Measurements from ENCODE around the gene ARHGEF10L.

ARHGEF10L gene

GRCh38 chr1:17610713-17611112 is 71.2 kb downstream of the ARHGEF10L start:
- H3K9me2 ChIP-seq (replicated peaks; ENCODE audit: insufficient read depth, low read length), result no peaks in the 10 kb centered on the region
- H3K27ac ChIP-seq (ENCODE audit: low read depth, low read length), result no peak overlapping the region
- H3K79me2 ChIP-seq (ENCODE audit: insufficient read depth, low read length), result no peaks in the 10 kb centered on the region
- H3K9me3 ChIP-seq (ENCODE audit: insufficient read depth, low read length), result no peaks in the 10 kb centered on the region
- no peak overlapping the region for H3K4me3 ChIP-seq (ENCODE audit: insufficient read depth, low read length, poor library complexity, severe bottlenecking)
- H3K36me3 ChIP-seq (ENCODE audit: low read length), result no peaks in the 10 kb centered on the region
- no peak overlapping the region for H3K9ac ChIP-seq (ENCODE audit: low read length)
- no peak overlapping the region for H3K4me2 ChIP-seq (ENCODE audit: low read depth, low read length, poor library complexity, severe bottlenecking)
- TF ChIP-seq EZH2phosphoT487 (conservative IDR thresholded peaks at IDR 0.05; ENCODE audit: low read length) (no peak), CTCF (IDR thresholded peaks at IDR 0.05; ENCODE audit: insufficient read depth, low read length, poor library complexity, severe bottlenecking) (no peak)
- H2AFZ ChIP-seq (ENCODE audit: low read depth, low read length, severe bottlenecking), result no peak overlapping the region
- no peaks in the 10 kb centered on the region for H4K20me1 ChIP-seq (ENCODE audit: low read depth, low read length)
- no peaks in the 10 kb centered on the region for H3F3A ChIP-seq (ENCODE audit: insufficient read depth)
- no peaks in the 10 kb centered on the region for H3K27me3 ChIP-seq (ENCODE audit: low read length)

GRCh38 chr1:17611991-17612390 is 72.5 kb downstream of the ARHGEF10L start:
- H4K20me1 ChIP-seq (ENCODE audit: low read depth, low read length), result no peaks in the 10 kb centered on the region
- H3K4me3 ChIP-seq (ENCODE audit: insufficient read depth, low read length, poor library complexity, severe bottlenecking), result no peak overlapping the region
- no peak overlapping the region for H2AFZ ChIP-seq (ENCODE audit: low read depth, low read length, severe bottlenecking)
- H3K27ac ChIP-seq (ENCODE audit: low read depth, low read length), result no peak overlapping the region
- H3K9me2 ChIP-seq (replicated peaks; ENCODE audit: insufficient read depth, low read length), result no peaks in the 10 kb centered on the region
- no peaks in the 10 kb centered on the region for H3K79me2 ChIP-seq (ENCODE audit: insufficient read depth, low read length)
- no peak overlapping the region for H3K4me2 ChIP-seq (ENCODE audit: low read depth, low read length, poor library complexity, severe bottlenecking)
- no peaks in the 10 kb centered on the region for H3K36me3 ChIP-seq (ENCODE audit: low read length)
- no peaks in the 10 kb centered on the region for H3K27me3 ChIP-seq (ENCODE audit: low read length)
- TF ChIP-seq EZH2phosphoT487 (conservative IDR thresholded peaks at IDR 0.05; ENCODE audit: low read length) (no peak), CTCF (IDR thresholded peaks at IDR 0.05; ENCODE audit: insufficient read depth, low read length, poor library complexity, severe bottlenecking) (no peak)
- no peaks in the 10 kb centered on the region for H3F3A ChIP-seq (ENCODE audit: insufficient read depth)
- H3K9me3 ChIP-seq (ENCODE audit: insufficient read depth, low read length), result no peaks in the 10 kb centered on the region
- H3K9ac ChIP-seq (ENCODE audit: low read length), result no peak overlapping the region

GRCh38 chr1:17612831-17613230 is 73.3 kb downstream of the ARHGEF10L start:
- H3K9ac ChIP-seq (ENCODE audit: low read length), result no peak overlapping the region
- TF ChIP-seq CTCF (IDR thresholded peaks at IDR 0.05; ENCODE audit: insufficient read depth, low read length, poor library complexity, severe bottlenecking), result no peak
- no peak for TF ChIP-seq EZH2phosphoT487 (conservative IDR thresholded peaks at IDR 0.05; ENCODE audit: low read length)
- no peaks in the 10 kb centered on the region for H3F3A ChIP-seq (ENCODE audit: insufficient read depth)
- H3K27ac ChIP-seq (ENCODE audit: low read depth, low read length), result no peak overlapping the region
- H3K4me3 ChIP-seq (ENCODE audit: insufficient read depth, low read length, poor library complexity, severe bottlenecking), result no peak overlapping the region
- H3K9me2 ChIP-seq (replicated peaks; ENCODE audit: insufficient read depth, low read length), result no peaks in the 10 kb centered on the region
- no peak overlapping the region for H3K4me2 ChIP-seq (ENCODE audit: low read depth, low read length, poor library complexity, severe bottlenecking)
- no peaks in the 10 kb centered on the region for H3K79me2 ChIP-seq (ENCODE audit: insufficient read depth, low read length)
- no peaks in the 10 kb centered on the region for H3K9me3 ChIP-seq (ENCODE audit: insufficient read depth, low read length)
- H4K20me1 ChIP-seq (ENCODE audit: low read depth, low read length), result no peaks in the 10 kb centered on the region
- no peaks in the 10 kb centered on the region for H3K36me3 ChIP-seq (ENCODE audit: low read length)
- no peaks in the 10 kb centered on the region for H3K27me3 ChIP-seq (ENCODE audit: low read length)
- no peak overlapping the region for H2AFZ ChIP-seq (ENCODE audit: low read depth, low read length, severe bottlenecking)
